ENCODE data around the gene RANBP17.
A peak's percentile ranks its signal among the peaks of the same experiment; 100 is the strongest.
"Not testable (repeated sequence)": the region's sequence is repeated elsewhere in the genome, so short reads cannot be mapped to it uniquely, and the experiment has no call there.

RANBP17 gene

GRCh38 chr5:170861917-170862766 lies at the start of gene RANBP17:
Gene RANBP17 (plus strand): TSS chr5:170862018.
- DNase-seq (ENCODE audit: low spot score): no peak

GRCh38 chr5:170813231-170813630 lies 48.6 kb upstream of the RANBP17 start:
- no peak for DNase-seq (ENCODE audit: low spot score)

GRCh38 chr5:170817195-170817594 lies 44.6 kb upstream of the RANBP17 start:
- no peak for DNase-seq (ENCODE audit: low spot score)

GRCh38 chr5:170818232-170818631 lies 43.6 kb upstream of the RANBP17 start:
- DNase-seq (ENCODE audit: low spot score): no peak

GRCh38 chr5:170819824-170820223 lies 42.0 kb upstream of the RANBP17 start:
- no peak for DNase-seq (ENCODE audit: low spot score)

- DNase-seq (ENCODE audit: low spot score): no peak
Observed at GRCh38 chr5:170821257-170821800, 40.5 kb upstream of the RANBP17 start.

GRCh38 chr5:170826117-170826516 lies 35.7 kb upstream of the RANBP17 start:
- DNase-seq (ENCODE audit: low spot score): no peak

- DNase-seq (ENCODE audit: low spot score): no peak
Observed at GRCh38 chr5:170832241-170832640, 29.6 kb upstream of the RANBP17 start.

- DNase-seq (ENCODE audit: low spot score): not testable (repeated sequence)
Observed at GRCh38 chr5:170833981-170834380, 27.8 kb upstream of the RANBP17 start.

- DNase-seq (ENCODE audit: low spot score): no peak
Observed at GRCh38 chr5:170836226-170836625, 25.6 kb upstream of the RANBP17 start.

GRCh38 chr5:170843870-170844269 lies 17.9 kb upstream of the RANBP17 start:
- no peak for DNase-seq (ENCODE audit: low spot score)

GRCh38 chr5:170844651-170845050 lies 17.2 kb upstream of the RANBP17 start:
- DNase-seq (ENCODE audit: low spot score): no peak

GRCh38 chr5:170846416-170846815 lies 15.4 kb upstream of the RANBP17 start:
- peak; percentile 54 for DNase-seq (ENCODE audit: low spot score)

GRCh38 chr5:170846846-170847245 lies 15.0 kb upstream of the RANBP17 start:
- DNase-seq (ENCODE audit: low spot score): no peak

GRCh38 chr5:170848033-170848432 lies 13.8 kb upstream of the RANBP17 start:
- no peak for DNase-seq (ENCODE audit: low spot score)

GRCh38 chr5:170849374-170849773 lies 12.4 kb upstream of the RANBP17 start:
- no peak for DNase-seq (ENCODE audit: low spot score)

GRCh38 chr5:170854566-170854965 lies 7.3 kb upstream of the RANBP17 start:
- no peak for DNase-seq (ENCODE audit: low spot score)

GRCh38 chr5:170857066-170857465 lies 4.8 kb upstream of the RANBP17 start:
- no peak for DNase-seq (ENCODE audit: low spot score)

GRCh38 chr5:170860415-170860814 lies 1.4 kb upstream of the RANBP17 start:
- DNase-seq (ENCODE audit: low spot score): no peak

- DNase-seq (ENCODE audit: low spot score): no peak
Observed at GRCh38 chr5:170860818-170861666, 776 bp upstream of the RANBP17 start.

- DNase-seq (ENCODE audit: low spot score): peak; percentile 82
Observed at GRCh38 chr5:170861667-170861916, 226 bp upstream of the RANBP17 start.

- no peak for DNase-seq (ENCODE audit: low spot score)
Observed at GRCh38 chr5:170863646-170864045, 1.8 kb downstream of the RANBP17 start.

- no peak for DNase-seq (ENCODE audit: low spot score)
Observed at GRCh38 chr5:170865622-170866021, 3.8 kb downstream of the RANBP17 start.

All from COLO829 (cell line).